GM11168 (cell line): ENCODE measurements around the gene G3BP1.
"Not testable (repeated sequence)": the region's sequence is repeated elsewhere in the genome, so short reads cannot be mapped to it uniquely, and the experiment has no call there.

Source experiments
- in situ Hi-C: fragments of 300-500 bp; cut with MboI; formaldehyde crosslinking; loops from one replicate; pipeline ENCODE4 v1.12.0; 2022; ENCODE audit warnings: low sequenced_read_pairs; ENCODE audit not compliant: unreplicated experiment

G3BP1 gene

DNA sequence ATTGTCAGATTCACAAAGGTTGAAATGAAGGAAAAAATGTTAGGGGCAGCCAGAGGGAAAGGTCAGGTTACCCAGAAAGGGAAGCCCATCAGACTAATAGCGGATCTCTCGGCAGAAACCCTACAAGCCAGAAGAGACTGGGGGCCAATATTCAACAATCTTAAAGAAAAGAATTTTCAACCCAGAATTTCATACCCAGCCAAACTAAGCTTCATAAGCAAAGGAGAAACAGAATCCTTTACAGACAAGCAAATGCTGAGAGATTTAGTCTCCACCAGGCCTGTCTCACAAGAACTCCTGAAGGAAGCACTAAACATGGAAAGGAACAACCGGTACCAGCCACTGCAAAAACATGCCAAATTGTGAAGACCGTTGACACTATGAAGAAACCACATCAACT lies 61.1 kb downstream of the G3BP1 start:
- in situ Hi-C loops: not testable (repeated sequence)

- in situ Hi-C loops: no loop called here
Measured at GRCh38 chr5:151846765-151847164, 75.0 kb downstream of the G3BP1 start.

GRCh38 chr5:151847871-151848270 lies 76.1 kb downstream of the G3BP1 start:
- in situ Hi-C loops: no loop called here

- in situ Hi-C loops: no loop called here
Measured at GRCh38 chr5:151855701-151856100, 83.9 kb downstream of the G3BP1 start.

- in situ Hi-C loops: no loop called here
Measured at GRCh38 chr5:151856861-151857260, 85.1 kb downstream of the G3BP1 start.

DNA sequence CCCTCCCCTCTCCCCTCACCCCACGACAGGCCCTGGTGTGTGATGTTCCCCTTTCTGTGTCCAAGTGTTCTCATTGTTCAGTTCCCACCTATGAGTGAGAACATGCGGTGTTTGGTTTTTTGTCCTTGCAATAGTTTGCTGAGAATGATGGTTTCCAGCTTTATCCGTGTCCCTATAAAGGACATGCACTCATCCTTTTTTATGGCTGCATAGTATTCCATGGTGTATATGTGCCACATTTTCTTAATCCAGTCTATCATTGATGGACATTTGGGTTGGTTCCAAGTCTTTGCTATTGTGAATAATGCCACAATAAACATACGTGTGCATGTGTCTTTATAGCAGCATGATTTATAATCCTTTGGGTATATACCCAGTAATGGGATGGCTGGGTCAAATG lies 89.1 kb downstream of the G3BP1 start:
- in situ Hi-C loops: not testable (repeated sequence)
